ENCODE results near the gene PLEKHG3.

The PLEKHG3 gene

GRCh38 chr14:64683264-64683663 lies 21.0 kb upstream of the PLEKHG3 start:
- Mint-ChIP-seq H3K27ac (peak overlapping the region; percentile 96 to 99 (median 97)), H3K27me3 (ENCODE audit: low read depth) (peaks cover 4% of the 10 kb centered on the region), H3K9me3 (no peaks in the 10 kb centered on the region), H3K4me1 (peaks cover 59% of the 10 kb centered on the region), H3K4me3 (peak overlapping the region in 1 of 3 experiments; percentile 33), H3K36me3 (ENCODE audit: low read depth) (no peaks in the 10 kb centered on the region)
- no peak for TF ChIP-seq CTCF (IDR thresholded peaks at IDR 0.05; ENCODE audit: unreplicated experiment in 3 of 3)

- TF ChIP-seq CTCF (IDR thresholded peaks at IDR 0.05; ENCODE audit: unreplicated experiment in 3 of 3), result no peak
- Mint-ChIP-seq H3K4me1 (peaks cover 59% of the 10 kb centered on the region), H3K27ac (peak overlapping the region; percentile 96 to 99 (median 97)), H3K36me3 (ENCODE audit: low read depth) (no peaks in the 10 kb centered on the region), H3K9me3 (no peaks in the 10 kb centered on the region), H3K27me3 (ENCODE audit: low read depth) (peaks cover 4% of the 10 kb centered on the region), H3K4me3 (peak overlapping the region in 2 of 3 experiments; percentile 6 to 8)
Measured at GRCh38 chr14:64684091-64684490, 20.1 kb upstream of the PLEKHG3 start.

- Mint-ChIP-seq H3K4me1 (peaks cover 50% of the 10 kb centered on the region), H3K27me3 (ENCODE audit: low read depth) (peaks cover 4% of the 10 kb centered on the region), H3K4me3 (peak overlapping the region; percentile 3 to 16 (median 13)), H3K27ac (peak overlapping the region; percentile 94 to 97 (median 97)), H3K36me3 (ENCODE audit: low read depth) (no peaks in the 10 kb centered on the region), H3K9me3 (no peaks in the 10 kb centered on the region)
- TF ChIP-seq CTCF (IDR thresholded peaks at IDR 0.05; ENCODE audit: unreplicated experiment in 3 of 3), result no peak
Measured at GRCh38 chr14:64685371-64686281, 18.6 kb upstream of the PLEKHG3 start.

GRCh38 chr14:64686282-64686615 lies 18.0 kb upstream of the PLEKHG3 start:
- Mint-ChIP-seq H3K36me3 (ENCODE audit: low read depth) (no peaks in the 10 kb centered on the region), H3K4me3 (no peak overlapping the region)

DNA sequence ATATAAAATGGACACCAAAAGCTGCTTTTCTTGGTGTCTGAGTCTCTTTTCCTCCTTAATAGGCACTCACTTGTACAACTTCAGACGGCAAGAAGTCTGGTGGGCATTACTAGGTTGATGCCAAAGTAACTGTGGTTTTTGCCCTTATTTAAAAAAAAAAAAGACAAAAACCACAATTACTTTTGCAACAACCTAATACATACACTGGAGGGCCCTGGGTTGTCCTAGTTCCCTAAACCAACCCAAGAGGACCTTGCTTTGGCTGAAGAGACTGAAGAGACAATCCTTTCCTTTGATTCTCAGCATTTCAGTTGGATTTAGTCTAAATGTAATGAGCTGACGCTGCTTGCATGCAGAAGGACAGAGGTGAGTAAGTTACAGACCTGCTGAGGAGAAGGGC lies 16.2 kb upstream of the PLEKHG3 start:
- Mint-ChIP-seq H3K27me3 (ENCODE audit: low read depth) (no peaks in the 10 kb centered on the region), H3K9me3 (no peaks in the 10 kb centered on the region), H3K27ac (peak overlapping the region in 2 of 3 experiments; percentile 42 to 64), H3K36me3 (ENCODE audit: low read depth) (no peaks in the 10 kb centered on the region), H3K4me1 (peaks cover 37% of the 10 kb centered on the region), H3K4me3 (no peak overlapping the region)
- TF ChIP-seq CTCF (IDR thresholded peaks at IDR 0.05; ENCODE audit: unreplicated experiment in 3 of 3), result no peak

More at GRCh38 chr14:64686282-64686615, 18.0 kb upstream of the PLEKHG3 start:
- H3K9me3 Mint-ChIP-seq, result no peaks in the 10 kb centered on the region
- H3K27ac Mint-ChIP-seq, result peak overlapping the region; percentile 94 to 97 (median 97)
- H3K27me3 Mint-ChIP-seq (ENCODE audit: low read depth), result peaks cover 4% of the 10 kb centered on the region
- no peak for TF ChIP-seq CTCF (IDR thresholded peaks at IDR 0.05; ENCODE audit: unreplicated experiment in 3 of 3)
- H3K4me1 Mint-ChIP-seq, result peaks cover 48% of the 10 kb centered on the region

Measured in nephron (organoid).